Eye (tissue), 1 donor: ENCODE results near the gene KARS1.

ENCODE experiments used
- DNase-seq: peaks from one replicate; pipeline ENCODE4 v3.0.0-alpha.2; 2015

The KARS1 gene

DNA sequence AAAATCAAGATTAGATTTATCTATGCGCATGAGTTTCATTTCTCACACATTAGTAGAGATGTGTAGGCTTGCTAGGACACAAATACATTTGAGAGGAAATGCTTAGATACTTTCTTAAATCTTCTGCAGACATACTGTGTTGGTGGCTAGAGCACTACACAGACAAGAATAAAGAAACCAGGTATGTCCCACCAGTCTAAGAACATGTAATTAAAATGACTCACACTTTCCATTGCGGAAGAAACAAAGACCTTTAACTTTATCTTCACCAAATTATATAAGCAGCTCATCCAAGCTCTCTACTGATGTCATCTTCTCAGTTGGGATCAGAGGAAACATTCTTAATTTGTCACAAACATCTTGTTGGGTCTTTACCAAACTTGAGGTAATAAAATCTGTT is 68.7 kb downstream of the KARS1 start:
- no peak for DNase-seq

DNA sequence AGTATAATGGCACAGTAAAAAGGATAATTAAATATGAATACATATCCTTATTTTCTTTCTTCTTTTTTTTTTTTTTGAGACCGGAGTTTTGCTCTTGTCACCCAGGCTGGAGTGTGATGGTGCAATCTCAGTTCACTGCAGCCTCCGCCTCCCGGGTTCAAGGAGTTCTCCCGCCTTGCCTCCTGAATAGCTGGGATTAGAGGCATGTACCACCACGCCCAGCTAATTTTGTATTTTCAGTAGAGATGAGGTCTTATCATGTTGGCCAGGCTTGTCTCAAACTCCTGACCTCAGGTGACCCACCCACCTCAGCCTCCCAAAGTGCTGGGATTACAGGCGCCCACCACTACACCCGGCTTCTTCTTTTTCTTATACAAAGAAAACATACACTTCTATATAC is 69.3 kb downstream of the KARS1 start:
- DNase-seq: no peak
